Stimulated activated CD8-positive, alpha-beta memory T cell treated with anti-CD3 and anti-CD28 coated beads, Interleukin-12 subunit alpha, Interleukin-12 subunit beta, amount 100 ng/mL, for 1 hour (primary cell): ENCODE results near the gene ZACN.
"Not testable (repeated sequence)": the region's sequence is repeated elsewhere in the genome, so short reads cannot be mapped to it uniquely, and the experiment has no call there.

Experiments
- DNase-seq: peaks from one replicate; pipeline ENCODE4 v3.0.0-alpha.2; 2020; ENCODE audit warnings: low read depth

Gene ZACN

GRCh38 chr17:76078860-76079534 is at the start of gene ZACN:
ZACN (plus strand) TSS chr17:76079182; CDS start chr17:76079265, 83 bp downstream.
- no peak for DNase-seq

- DNase-seq: no peak
These were observed 46.8 kb upstream of the ZACN start for GRCh38 chr17:76032073-76032779.

GRCh38 chr17:76032780-76033108 is 46.2 kb upstream of the ZACN start:
- DNase-seq: no peak

- DNase-seq: no peak
These were observed 45.8 kb upstream of the ZACN start for GRCh38 chr17:76033139-76033538.

GRCh38 chr17:76034428-76035350 is 44.3 kb upstream of the ZACN start:
- DNase-seq: no peak

- DNase-seq: no peak
These were observed 42.3 kb upstream of the ZACN start for GRCh38 chr17:76036497-76037261.

- no peak for DNase-seq
These were observed 40.9 kb upstream of the ZACN start for GRCh38 chr17:76038050-76038449.

GRCh38 chr17:76039121-76039520 is 39.9 kb upstream of the ZACN start:
- DNase-seq: no peak

- no peak for DNase-seq
These were observed 38.6 kb upstream of the ZACN start for GRCh38 chr17:76040376-76040775.

GRCh38 chr17:76042868-76043267 is 36.1 kb upstream of the ZACN start:
- not testable (repeated sequence) for DNase-seq

- not testable (repeated sequence) for DNase-seq
These were observed 34.4 kb upstream of the ZACN start for GRCh38 chr17:76044475-76045007.

- no peak for DNase-seq
These were observed 32.9 kb upstream of the ZACN start for GRCh38 chr17:76046064-76046463.

GRCh38 chr17:76048025-76048605 is 30.9 kb upstream of the ZACN start:
- no peak for DNase-seq

GRCh38 chr17:76048711-76049110 is 30.3 kb upstream of the ZACN start:
- no peak for DNase-seq

- no peak for DNase-seq
These were observed 29.7 kb upstream of the ZACN start for GRCh38 chr17:76049239-76049638.

- no peak for DNase-seq
These were observed 29.0 kb upstream of the ZACN start for GRCh38 chr17:76049836-76050537.

GRCh38 chr17:76050538-76051467 is 28.2 kb upstream of the ZACN start:
- no peak for DNase-seq

- no peak for DNase-seq
These were observed 27.4 kb upstream of the ZACN start for GRCh38 chr17:76051561-76051960.

- no peak for DNase-seq
These were observed 25.5 kb upstream of the ZACN start for GRCh38 chr17:76053246-76054111.
